CD14-positive monocyte (primary cell): ENCODE measurements around the gene C6orf163. TPM values are rescaled to one million over a fixed set of nuclear protein-coding genes. Genes with fewer than 3 reads are reported as not detected.

ENCODE experiments used
- DNase-seq, 3 donors: peaks; one replicate each; pipeline ENCODE4 v3.0.0-alpha.2; 2011 to 2022
- H2AFZ ChIP-seq: 2 replicates; pipeline ENCODE4 v1.6.0; 2012; ENCODE audit warnings: mild to moderate bottlenecking, low read depth, low read length, inconsistent platforms; ENCODE audit not compliant: insufficient read depth, poor library complexity, severe bottlenecking
- H3K27ac ChIP-seq, 2 donors: 1 replicate in 1 of 2; 2 replicates in 1 of 2; pipeline ENCODE4 v1.5.1; 2012 to 2013; ENCODE audit warnings: low read length in 2 of 2, control low read depth in 1 of 2, inconsistent platforms in 1 of 2, low read depth in 1 of 2, mild to moderate bottlenecking in 1 of 2
- H3K27me3 ChIP-seq, 2 donors: one replicate each; pipeline versions ENCODE4 v1.6.0 to v1.6.1; 2011 to 2013; ENCODE audit warnings: low read length in 2 of 2; ENCODE audit not compliant: control insufficient read depth in 2 of 2, insufficient read depth in 2 of 2
- H3K36me3 ChIP-seq, 2 donors: replicated peaks in 1 of 2; 1 replicate in 1 of 2; 2 replicates in 1 of 2; pipeline versions ENCODE4 v1.5.1 to v1.6.1; 2012 to 2013; ENCODE audit warnings: low read length in 2 of 2, control low read depth in 1 of 2, inconsistent platforms in 1 of 2, mild to moderate bottlenecking in 1 of 2; ENCODE audit not compliant: insufficient read depth in 2 of 2, control insufficient read depth in 1 of 2
- H3K4me1 ChIP-seq, 2 donors: 1 replicate in 1 of 2; 2 replicates in 1 of 2; pipeline versions ENCODE4 v1.5.1 to v1.6.1; 2012 to 2013; ENCODE audit warnings: low read length in 2 of 2, control low read depth in 1 of 2, inconsistent platforms in 1 of 2, mild to moderate bottlenecking in 1 of 2, moderate library complexity in 1 of 2; ENCODE audit not compliant: insufficient read depth in 2 of 2, control insufficient read depth in 1 of 2
- H3K4me2 ChIP-seq: replicated peaks from 2 replicates; pipeline ENCODE3; 2012; ENCODE audit warnings: low read length, moderate library complexity, mild to moderate bottlenecking; ENCODE audit not compliant: poor library complexity, severe bottlenecking; ENCODE audit errors: extremely low read depth
- H3K4me3 ChIP-seq, 3 experiments: fragments of 200-600 bp in 1 of 3; sonication (generic) in 1 of 3; replicated peaks in 1 of 3; 1 replicate in 2 of 3; 2 replicates in 1 of 3; pipeline ENCODE4 v1.5.1; 2011 to 2013; ENCODE audit warnings: low read length in 3 of 3, mild to moderate bottlenecking in 3 of 3, control low read depth in 2 of 3, low read depth in 2 of 3, inconsistent platforms in 1 of 3, moderate library complexity in 1 of 3
- H3K79me2 ChIP-seq: 2 replicates; pipeline ENCODE4 v1.6.0; 2012; ENCODE audit warnings: mild to moderate bottlenecking, control low read depth, inconsistent platforms, low read length, moderate library complexity; ENCODE audit not compliant: insufficient read depth
- H3K9ac ChIP-seq: 2 replicates; pipeline ENCODE4 v1.6.0; 2017; ENCODE audit warnings: low read length, mild to moderate bottlenecking; ENCODE audit not compliant: insufficient read depth, poor library complexity, severe bottlenecking
- H3K9me3 ChIP-seq, 2 donors: replicated peaks in 1 of 2; 1 replicate in 1 of 2; 2 replicates in 1 of 2; pipeline versions ENCODE4 v1.5.1 to v1.6.1; 2012 to 2013; ENCODE audit warnings: low read length in 2 of 2, control low read depth in 1 of 2; ENCODE audit not compliant: control insufficient read depth in 1 of 2, insufficient read depth in 1 of 2
- H4K20me1 ChIP-seq: 2 replicates; pipeline ENCODE4 v1.6.0; 2012; ENCODE audit warnings: mild to moderate bottlenecking, low read length, control low read depth, moderate library complexity; ENCODE audit not compliant: insufficient read depth
- H3K27ac Mint-ChIP-seq, 7 donors: one replicate each; pipeline ENCODE4 v1.8.0; 2020; ENCODE audit warnings: mild to moderate bottlenecking in 7 of 7, mixed read lengths in 7 of 7, moderate library complexity in 6 of 7, inconsistent platforms in 2 of 7
- H3K27me3 Mint-ChIP-seq, 3 donors: one replicate each; pipeline ENCODE4 v1.8.0; 2021 to 2022; ENCODE audit warnings: low read depth in 3 of 3, mild to moderate bottlenecking in 3 of 3, mixed read lengths in 3 of 3, moderate library complexity in 3 of 3, inconsistent platforms in 1 of 3
- H3K36me3 Mint-ChIP-seq, 2 donors: one replicate each; pipeline ENCODE4 v1.8.0; 2020; ENCODE audit warnings: mixed read lengths in 2 of 2, inconsistent platforms in 1 of 2, mild to moderate bottlenecking in 1 of 2
- H3K4me1 Mint-ChIP-seq: one replicate; pipeline ENCODE4 v1.8.0; 2020; ENCODE audit warnings: mild to moderate bottlenecking, mixed read lengths
- H3K4me3 Mint-ChIP-seq, 2 donors: one replicate each; pipeline ENCODE4 v1.8.0; 2020; ENCODE audit warnings: mild to moderate bottlenecking in 2 of 2, mixed read lengths in 2 of 2, moderate library complexity in 1 of 2
- H3K9me3 Mint-ChIP-seq, 7 donors: one replicate each; pipeline ENCODE4 v1.8.0; 2020 to 2022; ENCODE audit warnings: mixed read lengths in 7 of 7, mild to moderate bottlenecking in 6 of 7, moderate library complexity in 6 of 7, inconsistent platforms in 2 of 7
- CTCF ChIP-seq: fragments of 200-600 bp; IDR thresholded peaks from one replicate; pipeline ENCODE4 v1.8.0; 2022; ENCODE audit warnings: antibody characterized with exemption, mild to moderate bottlenecking
- WGBS: methylation state at CpG from one replicate; pipeline ENCODE4 v1.1.5; 2013; ENCODE audit warnings: missing lambda C conversion rate; ENCODE audit not compliant: insufficient coverage; 5-methylcytosine and 5-hydroxymethylcytosine counted together
- intact Hi-C, 2 donors: fragments of 100-400 bp; cut with micrococcal nuclease; formaldehyde crosslinking; loops; one replicate each; pipeline versions ENCODE4 v1.15.0 to v1.15.1; 2023
- polyA plus RNA-seq, 3 donors: library from polyadenylated mRNA; depleted of rRNA in 1 of 3; unstranded in 2 of 3; stranded (reverse) in 1 of 3; fragments of 300-500 nt in 2 of 3; fragments of >200 nt in 1 of 3; fragmentation: Illumina TruSeq in 2 of 3; gene quantifications; 1 replicate in 2 of 3; 2 replicates in 1 of 3; pipeline ENCODE4 v1.2.3, GENCODE V29; 2012 to 2021

C6orf163 gene
- polyA plus RNA-seq, 3 donors, result 0.26 to 0.27 TPM; not detected in 1

- no peaks in the 10 kb centered on the region for H3K79me2 ChIP-seq
- no peak overlapping the region for H3K4me3 Mint-ChIP-seq
Measured at GRCh38 chr6:87373377-87373776, 28.8 kb downstream of the C6orf163 start.

GRCh38 chr6:87375315-87375714 is 30.7 kb downstream of the C6orf163 start:
- H2AFZ ChIP-seq, result no peak overlapping the region
- no CpG with 5 or more reads among the region's 2 CpGs for WGBS
- no peaks in the 10 kb centered on the region for H3K4me1 ChIP-seq
- no peak for DNase-seq
- Mint-ChIP-seq H3K4me1 (peaks cover 7% of the 10 kb centered on the region), H3K9me3 (peaks cover 0 to 8% (median 3%) of the 10 kb centered on the region in 7 donors), H3K27me3 (peaks cover 0 to 6% (median 3%) of the 10 kb centered on the region in 3 donors), H3K27ac (no peak overlapping the region), H3K4me3 (no peak overlapping the region), H3K36me3 (no peaks in the 10 kb centered on the region)
- H3K4me3 ChIP-seq, result no peak overlapping the region
- TF ChIP-seq CTCF, result no peak
- no peaks in the 10 kb centered on the region for H4K20me1 ChIP-seq
- H3K27me3 ChIP-seq, result no peaks in the 10 kb centered on the region
- no peak overlapping the region for H3K4me2 ChIP-seq
- no peaks in the 10 kb centered on the region for H3K79me2 ChIP-seq
- H3K9ac ChIP-seq, result no peak overlapping the region
- no peak overlapping the region for H3K27ac ChIP-seq
- no peaks in the 10 kb centered on the region for H3K36me3 ChIP-seq
- no peaks in the 10 kb centered on the region for H3K9me3 ChIP-seq
- intact Hi-C loops, result no loop called here

More at GRCh38 chr6:87373377-87373776, 28.8 kb downstream of the C6orf163 start:
- Mint-ChIP-seq H3K4me1 (no peaks in the 10 kb centered on the region), H3K9me3 (peaks cover 3 to 25% (median 13%) of the 10 kb centered on the region in 7 donors), H3K27me3 (peaks cover 0 to 3% (median 0%) of the 10 kb centered on the region in 3 donors), H3K27ac (no peak overlapping the region), H3K36me3 (no peaks in the 10 kb centered on the region)
- intact Hi-C loops, result no loop called here
- H3K9me3 ChIP-seq, result peaks cover 6 to 7% of the 10 kb centered on the region in 2 donors
- H3K4me1 ChIP-seq, result no peaks in the 10 kb centered on the region
- H3K27ac ChIP-seq, result no peak overlapping the region
- no peak overlapping the region for H2AFZ ChIP-seq
- H3K4me2 ChIP-seq, result no peak overlapping the region
- no peaks in the 10 kb centered on the region for H3K36me3 ChIP-seq
- TF ChIP-seq CTCF, result no peak
- no peaks in the 10 kb centered on the region for H4K20me1 ChIP-seq
- DNase-seq, result no peak
- no peaks in the 10 kb centered on the region for H3K27me3 ChIP-seq
- no peak overlapping the region for H3K4me3 ChIP-seq
- H3K9ac ChIP-seq, result no peak overlapping the region
- WGBS, result no CpG with 5 or more reads among the region's 2 CpGs
